SK-N-SH (cell line): ENCODE measurements around the gene APOBEC3H.
"Not testable (repeated sequence)": the region's sequence is repeated elsewhere in the genome, so short reads cannot be mapped to it uniquely, and the experiment has no call there.

ENCODE experiments used
- CTCF ChIP-seq: fragments of 200-600 bp; sonication (generic); IDR thresholded peaks from 2 replicates; pipeline ENCODE4 v1.6.1; 2017; ENCODE audit warnings: antibody characterized with exemption, mild to moderate bottlenecking, moderate library complexity
- EP300 ChIP-seq, 2 experiments: IDR thresholded peaks; 2 replicates each; pipeline versions ENCODE4 v1.4.0 to v1.6.1; 2012; ENCODE audit warnings: borderline replicate concordance in 1 of 2, low read depth in 1 of 2, low read length in 1 of 2
- GATA2 ChIP-seq: sonication (generic); formaldehyde crosslinking; IDR thresholded peaks from 2 replicates; pipeline ENCODE4 v1.5.0; 2020; ENCODE audit warnings: mild to moderate bottlenecking, missing genetic modification reagents
- NFIC ChIP-seq: IDR thresholded peaks from 2 replicates; pipeline ENCODE4 v1.4.0; 2012; ENCODE audit warnings: borderline replicate concordance
- PBX3 ChIP-seq: IDR thresholded peaks from 2 replicates; pipeline ENCODE4; 2012
- POLR2AphosphoS5 ChIP-seq: IDR thresholded peaks from 2 replicates; pipeline ENCODE4 v1.6.1; 2012; ENCODE audit warnings: low read depth, low read length
- TAF1 ChIP-seq: IDR thresholded peaks from 2 replicates; pipeline ENCODE4 v1.6.1; 2012; ENCODE audit warnings: low read depth, mild to moderate bottlenecking, low read length, moderate library complexity, borderline replicate concordance
- TCF12 ChIP-seq: IDR thresholded peaks from 2 replicates; pipeline ENCODE4 v1.4.0; 2012

- not testable (repeated sequence) for TF ChIP-seq NFIC; GATA2; EP300 (IDR thresholded peaks at IDR 0.05; ENCODE audit: borderline replicate concordance in 1 of 2, low read depth in 1 of 2, low read length in 1 of 2); POLR2AphosphoS5; TAF1; TCF12; CTCF; PBX3
Measured at GRCh38 chr22:39066442-39067276, 30.4 kb upstream of the APOBEC3H start.
